ENCODE measurements around the gene RTN1. TPM values are rescaled to one million over a fixed set of nuclear protein-coding genes. Genes with fewer than 3 reads are reported as not detected.

Gene RTN1
- total RNA-seq, 1 donor from 2014 or later: 18.0 TPM

GRCh38 chr14:59753512-59753911, 117.1 kb downstream of the RTN1 start:
- Mint-ChIP-seq H3K36me3 (ENCODE audit: low read depth) (no peaks in the 10 kb centered on the region), H3K27ac (ENCODE audit: unreplicated experiment) (no peak overlapping the region), H3K27me3 (ENCODE audit: low read depth) (no peaks in the 10 kb centered on the region), H3K4me1 (no peaks in the 10 kb centered on the region), H3K4me3 (no peak overlapping the region), H3K9me3 (no peaks in the 10 kb centered on the region)
- no peak for TF ChIP-seq CTCF (conservative IDR thresholded peaks at IDR 0.05)
- DNase-seq (ENCODE audit: low read depth, low spot score): no peak

DNA sequence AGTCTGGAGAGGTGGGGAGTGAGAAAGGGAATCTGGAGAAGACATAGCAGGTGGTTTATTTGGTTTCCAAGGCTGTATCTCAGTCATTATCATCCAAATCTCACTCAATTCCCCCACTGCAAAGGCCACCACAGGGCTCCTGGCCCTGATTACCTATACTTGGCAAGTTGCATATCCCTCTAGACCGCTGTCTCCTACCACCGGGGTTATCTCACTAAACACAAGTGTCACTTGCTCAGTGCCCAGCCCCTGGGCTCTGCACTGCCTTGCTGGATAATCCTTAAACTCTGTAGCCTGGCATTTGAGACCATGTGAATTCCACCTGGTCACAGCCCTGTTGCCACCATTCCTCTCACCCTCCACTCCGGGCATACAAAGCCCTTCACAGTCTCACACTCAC, 119.0 kb downstream of the RTN1 start:
- no peaks in the 10 kb centered on the region for H3K9me3 Mint-ChIP-seq
- DNase-seq (ENCODE audit: low read depth, low spot score): no peak
- H3K27ac Mint-ChIP-seq (ENCODE audit: unreplicated experiment): no peak overlapping the region
- H3K4me3 Mint-ChIP-seq: no peak overlapping the region
- no peaks in the 10 kb centered on the region for H3K36me3 Mint-ChIP-seq (ENCODE audit: low read depth)
- TF ChIP-seq CTCF (conservative IDR thresholded peaks at IDR 0.05): no peak
- H3K4me1 Mint-ChIP-seq: no peaks in the 10 kb centered on the region
- no peaks in the 10 kb centered on the region for H3K27me3 Mint-ChIP-seq (ENCODE audit: low read depth)

- H3K4me1 Mint-ChIP-seq: peaks cover 9% of the 10 kb centered on the region
- no peaks in the 10 kb centered on the region for H3K36me3 Mint-ChIP-seq (ENCODE audit: low read depth)
These were observed 130.8 kb downstream of the RTN1 start for GRCh38 chr14:59739794-59740193.

DNA sequence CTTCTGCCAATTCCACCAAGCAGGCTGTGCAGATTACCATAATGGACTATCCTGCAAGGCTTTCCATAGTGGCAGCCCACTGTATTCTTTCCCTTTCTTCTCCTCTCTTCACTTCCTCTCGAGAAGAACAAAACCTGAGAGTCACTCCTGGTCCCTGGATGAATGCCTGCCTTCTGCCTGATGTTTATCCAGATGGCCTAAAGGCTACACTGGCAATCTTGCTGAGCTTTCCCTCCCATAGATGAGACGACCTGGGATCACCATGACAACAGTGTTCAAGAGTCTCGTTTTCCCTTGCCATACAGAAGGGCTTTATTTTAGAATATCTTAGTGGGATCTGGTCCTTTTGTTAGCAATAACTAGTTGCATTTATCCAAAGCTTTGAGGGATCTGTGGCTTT, 142.3 kb downstream of the RTN1 start:
- TF ChIP-seq CTCF (conservative IDR thresholded peaks at IDR 0.05): no peak
- H3K4me1 Mint-ChIP-seq: peaks cover 21% of the 10 kb centered on the region
- DNase-seq (ENCODE audit: low read depth, low spot score): no peak

More at GRCh38 chr14:59739794-59740193, 130.8 kb downstream of the RTN1 start:
- no peak overlapping the region for H3K27ac Mint-ChIP-seq (ENCODE audit: unreplicated experiment)
- no peak for TF ChIP-seq CTCF (conservative IDR thresholded peaks at IDR 0.05)
- H3K4me3 Mint-ChIP-seq: no peak overlapping the region
- no peak for DNase-seq (ENCODE audit: low read depth, low spot score)
- H3K9me3 Mint-ChIP-seq: peaks cover 13% of the 10 kb centered on the region
- H3K27me3 Mint-ChIP-seq (ENCODE audit: low read depth): peaks cover 2% of the 10 kb centered on the region

GRCh38 chr14:59727073-59727661, 143.4 kb downstream of the RTN1 start:
- Mint-ChIP-seq H3K27me3 (ENCODE audit: low read depth) (no peaks in the 10 kb centered on the region), H3K4me3 (no peak overlapping the region), H3K9me3 (peaks cover 3% of the 10 kb centered on the region), H3K36me3 (ENCODE audit: low read depth) (peaks cover 2% of the 10 kb centered on the region), H3K4me1 (peaks cover 21% of the 10 kb centered on the region), H3K27ac (ENCODE audit: unreplicated experiment) (no peak overlapping the region)
- TF ChIP-seq CTCF (conservative IDR thresholded peaks at IDR 0.05): no peak
- no peak for DNase-seq (ENCODE audit: low read depth, low spot score)

More for the DNA sequence above, 142.3 kb downstream of the RTN1 start:
- H3K27me3 Mint-ChIP-seq (ENCODE audit: low read depth): no peaks in the 10 kb centered on the region
- H3K27ac Mint-ChIP-seq (ENCODE audit: unreplicated experiment): peak overlapping the region; percentile 64
- no peak overlapping the region for H3K4me3 Mint-ChIP-seq
- H3K9me3 Mint-ChIP-seq: peaks cover 3% of the 10 kb centered on the region
- peaks cover 2% of the 10 kb centered on the region for H3K36me3 Mint-ChIP-seq (ENCODE audit: low read depth)
